NCI-H526 (cell line): Measurements from ENCODE around the gene DHX8.
"Not testable (repeated sequence)": the region's sequence is repeated elsewhere in the genome, so short reads cannot be mapped to it uniquely, and the experiment has no call there.

Experiments used
- DNase-seq, 2 experiments: peaks; one replicate each; lab custom pipeline; 2025; lab: John Stamatoyannopoulos, UW

Gene DHX8

DNA sequence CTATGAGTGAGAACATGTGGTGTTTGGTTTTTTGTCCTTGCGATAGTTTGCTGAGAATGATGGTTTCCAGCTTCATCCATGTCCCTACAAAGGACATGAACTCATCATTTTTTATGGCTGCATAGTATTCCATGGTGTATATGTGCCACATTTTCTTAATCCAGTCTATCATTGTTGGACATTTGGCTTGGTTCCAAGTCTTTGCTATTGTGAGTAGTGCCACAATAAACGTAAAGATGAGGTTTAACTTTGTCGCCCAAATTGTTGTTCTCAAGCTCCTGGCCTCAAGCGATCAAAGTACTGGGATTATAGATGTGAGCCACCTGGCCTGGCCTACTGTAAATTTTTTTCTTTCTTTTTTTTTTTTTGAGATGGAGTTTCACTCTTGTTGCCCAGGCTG, 21.2 kb upstream of the DHX8 start:
- DNase-seq, result not testable (repeated sequence)

DNA sequence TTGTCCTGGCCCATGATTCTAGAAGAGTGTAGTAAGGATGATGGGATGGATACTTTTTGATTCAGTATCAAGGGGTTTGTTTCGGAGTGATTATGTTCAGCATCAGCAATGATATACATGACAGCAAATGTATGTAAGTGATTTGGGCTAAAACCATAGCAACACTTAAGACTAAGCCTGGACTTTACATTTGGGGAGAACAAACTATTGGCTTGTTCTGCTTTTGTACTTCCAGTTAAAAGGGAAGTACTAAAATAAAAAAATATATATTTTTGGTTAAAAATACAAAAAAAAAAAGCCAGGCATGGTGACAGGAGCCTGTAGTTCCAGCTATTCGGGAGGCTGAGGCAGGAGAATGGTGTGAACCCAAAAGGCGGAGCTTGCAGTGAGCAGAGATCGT, 20.5 kb upstream of the DHX8 start:
- DNase-seq, result no peak

DNA sequence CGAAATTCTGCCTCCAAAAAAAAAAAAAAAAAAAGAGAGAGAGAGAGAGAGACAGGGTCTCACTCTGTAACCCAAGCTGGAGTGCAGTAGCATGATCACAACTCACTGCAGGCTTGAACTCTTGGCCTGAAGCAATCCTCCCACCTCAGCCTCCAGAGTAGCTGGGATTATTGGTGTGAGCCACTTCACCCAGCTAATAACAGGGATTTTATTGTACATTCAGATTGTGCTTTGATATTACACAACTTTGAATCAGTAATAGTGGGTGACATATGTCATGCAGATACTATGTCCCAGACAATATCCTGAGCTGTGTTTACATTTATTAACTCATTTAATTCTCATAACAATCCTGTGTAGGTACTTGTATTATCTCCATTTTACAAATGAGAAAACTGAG, 19.7 kb upstream of the DHX8 start:
- DNase-seq, result no peak

DNA sequence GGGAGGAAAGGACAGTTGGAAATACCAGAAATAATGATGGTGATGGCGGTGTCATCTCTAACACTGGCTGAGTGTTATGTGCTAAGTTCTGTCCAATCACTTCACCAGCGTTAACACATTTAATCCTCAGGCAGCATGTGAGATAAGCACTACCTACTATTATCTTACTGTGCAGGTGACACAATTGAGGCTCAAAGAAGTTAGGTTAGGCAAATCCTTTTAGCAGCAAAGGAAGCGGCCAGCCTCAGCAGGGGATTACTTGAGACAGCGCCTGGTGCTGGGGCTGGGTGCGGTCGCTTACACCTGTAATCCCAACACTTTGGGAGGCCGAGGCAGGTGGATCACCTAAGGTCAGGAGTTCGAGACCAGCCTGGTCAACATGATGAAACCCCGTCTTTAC, 18.7 kb upstream of the DHX8 start:
- DNase-seq, result no peak

DNA sequence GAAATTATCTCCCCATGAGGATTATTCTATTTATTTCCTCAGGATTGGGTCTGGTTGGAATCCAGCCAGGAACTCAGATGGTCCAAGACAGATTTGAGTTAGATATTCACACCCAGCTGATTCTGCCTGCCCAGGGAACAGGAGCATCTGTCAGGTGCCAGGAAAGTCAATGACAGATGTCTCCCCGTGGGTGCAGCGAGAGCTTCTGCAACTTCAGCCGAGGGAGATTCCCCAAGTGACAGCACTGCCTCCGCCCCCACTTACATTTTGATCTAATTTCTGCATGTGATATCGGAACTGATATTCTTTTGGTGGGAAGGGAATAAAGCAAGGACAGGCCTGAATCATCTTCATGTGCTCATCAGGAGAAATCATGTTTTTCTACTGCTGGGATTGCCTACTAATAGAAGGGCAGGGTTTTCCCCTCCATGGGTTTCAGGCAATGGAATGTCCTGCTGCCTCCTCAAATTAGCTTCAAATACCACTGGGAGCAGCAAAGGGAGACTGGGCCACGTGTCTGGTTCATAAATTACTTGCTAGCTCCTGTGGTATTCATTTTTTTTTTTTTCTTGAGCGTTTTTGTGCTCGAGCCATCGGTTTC, 15.7 kb upstream of the DHX8 start:
- DNase-seq, result no peak

DNA sequence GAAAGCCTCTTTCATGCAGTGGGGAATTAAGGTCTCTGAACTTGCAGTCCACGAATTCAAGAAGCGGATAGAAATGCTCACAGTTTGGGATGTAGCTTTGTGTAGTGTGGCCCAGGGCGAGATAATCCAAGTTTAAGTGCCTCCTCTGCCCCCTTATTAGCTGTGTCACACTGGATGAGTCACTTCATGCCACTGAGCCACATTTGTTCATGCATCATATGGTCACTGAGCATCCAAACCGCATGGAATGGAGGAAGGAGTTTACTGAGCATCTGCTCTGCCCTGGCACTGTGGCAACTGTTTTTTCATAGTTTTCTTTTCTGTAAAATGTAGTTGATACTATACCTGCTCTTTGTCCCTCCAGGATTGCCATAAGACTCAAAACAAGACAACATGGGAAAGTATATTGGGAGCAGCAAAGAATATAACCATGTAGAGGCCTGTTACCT, 15.1 kb upstream of the DHX8 start:
- no peak for DNase-seq

DNA sequence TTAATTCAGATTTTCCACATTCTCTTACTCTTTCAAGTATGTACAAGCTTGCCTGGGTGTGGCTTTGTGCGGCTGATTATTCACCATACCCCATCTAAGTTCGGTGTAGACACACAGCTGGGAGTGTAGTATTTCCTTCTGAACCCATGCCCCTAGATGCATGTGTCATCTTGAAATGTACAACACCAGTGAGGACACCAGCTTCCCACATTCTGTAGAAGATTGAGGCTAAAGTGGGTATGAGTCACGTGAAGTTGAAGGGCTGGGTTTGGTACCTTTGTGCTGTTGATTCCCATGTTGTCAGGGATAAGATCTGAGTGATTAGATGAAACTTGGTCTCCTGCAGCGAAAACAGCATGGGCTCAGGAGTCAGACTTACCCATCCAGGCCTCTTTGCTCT, 14.6 kb upstream of the DHX8 start:
- no peak for DNase-seq

DNA sequence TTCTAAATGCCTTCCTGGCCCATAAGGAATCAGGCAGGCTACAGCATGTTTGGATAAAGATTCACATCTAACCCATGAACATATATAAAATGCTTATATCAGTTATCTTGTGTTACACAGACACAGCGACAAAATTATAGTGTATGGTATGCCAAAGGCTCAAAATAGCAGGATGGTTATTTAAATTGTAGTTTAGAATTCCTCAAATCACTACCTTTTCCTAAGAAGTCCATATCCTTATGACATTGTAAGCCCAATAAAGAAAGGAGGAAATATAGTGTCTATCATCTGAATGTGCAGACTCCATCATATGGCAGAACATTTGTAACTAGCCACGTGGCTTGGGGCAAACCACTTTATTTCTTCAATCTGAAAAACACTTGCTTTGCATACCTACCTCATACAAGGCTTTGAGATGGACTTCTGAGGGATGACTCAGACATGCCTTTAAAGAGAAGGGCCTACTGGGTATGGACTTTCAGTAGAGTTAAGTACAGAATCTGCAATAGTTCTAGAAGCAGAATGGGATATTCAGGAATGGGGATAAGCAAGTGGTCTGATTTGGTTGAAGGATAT, 12.1 kb upstream of the DHX8 start:
- DNase-seq, result no peak

DNA sequence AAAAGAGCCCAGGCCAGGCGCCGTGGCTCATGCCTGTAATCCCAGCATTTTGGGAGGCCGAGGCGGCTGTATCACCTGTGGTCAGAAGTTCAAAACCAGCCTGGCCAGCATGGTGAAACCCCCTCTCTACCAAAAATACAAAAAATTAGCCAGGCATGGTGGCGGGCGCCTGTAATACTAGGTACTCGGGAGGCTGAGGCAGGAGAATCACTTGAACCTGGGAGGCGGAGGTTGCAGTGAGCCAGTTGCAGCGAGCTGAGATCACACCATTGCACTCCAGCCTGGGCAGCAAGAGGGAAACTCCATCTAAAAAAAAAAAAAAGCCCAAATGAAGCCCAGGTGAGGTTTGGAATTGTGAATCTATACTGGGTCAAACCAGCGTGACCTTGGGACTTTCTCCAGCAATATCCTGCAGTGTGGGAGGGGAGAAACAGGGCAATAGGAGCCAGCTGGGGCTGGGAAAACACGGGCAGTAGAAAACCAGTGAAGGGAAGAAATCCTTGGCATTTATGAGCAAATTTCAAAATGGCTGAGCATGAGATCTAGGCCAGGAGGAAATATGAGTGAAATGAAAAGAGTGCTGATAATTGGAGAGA, 8.2 kb upstream of the DHX8 start:
- no peak for DNase-seq

DNA sequence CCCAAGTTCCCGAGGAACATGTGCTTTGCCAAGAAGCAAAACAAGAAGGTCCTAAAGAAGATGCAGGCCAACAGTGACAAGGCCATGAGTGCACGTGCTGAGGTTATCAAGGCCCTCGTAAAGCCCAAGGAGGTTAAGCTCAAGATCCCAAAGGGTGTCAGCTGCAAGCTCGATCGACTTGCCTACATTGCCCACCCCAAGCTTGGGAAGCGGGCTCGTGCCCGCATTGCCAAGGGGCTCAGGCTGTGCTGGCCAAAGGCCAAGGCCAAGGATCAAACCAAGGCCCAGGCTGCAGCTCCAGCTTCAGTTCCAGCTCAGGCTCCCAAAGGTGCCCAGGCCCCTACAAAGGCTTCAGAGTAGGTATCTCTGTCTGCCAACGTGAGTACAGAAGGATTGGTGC, 7.5 kb upstream of the DHX8 start:
- not testable (repeated sequence) for DNase-seq

DNA sequence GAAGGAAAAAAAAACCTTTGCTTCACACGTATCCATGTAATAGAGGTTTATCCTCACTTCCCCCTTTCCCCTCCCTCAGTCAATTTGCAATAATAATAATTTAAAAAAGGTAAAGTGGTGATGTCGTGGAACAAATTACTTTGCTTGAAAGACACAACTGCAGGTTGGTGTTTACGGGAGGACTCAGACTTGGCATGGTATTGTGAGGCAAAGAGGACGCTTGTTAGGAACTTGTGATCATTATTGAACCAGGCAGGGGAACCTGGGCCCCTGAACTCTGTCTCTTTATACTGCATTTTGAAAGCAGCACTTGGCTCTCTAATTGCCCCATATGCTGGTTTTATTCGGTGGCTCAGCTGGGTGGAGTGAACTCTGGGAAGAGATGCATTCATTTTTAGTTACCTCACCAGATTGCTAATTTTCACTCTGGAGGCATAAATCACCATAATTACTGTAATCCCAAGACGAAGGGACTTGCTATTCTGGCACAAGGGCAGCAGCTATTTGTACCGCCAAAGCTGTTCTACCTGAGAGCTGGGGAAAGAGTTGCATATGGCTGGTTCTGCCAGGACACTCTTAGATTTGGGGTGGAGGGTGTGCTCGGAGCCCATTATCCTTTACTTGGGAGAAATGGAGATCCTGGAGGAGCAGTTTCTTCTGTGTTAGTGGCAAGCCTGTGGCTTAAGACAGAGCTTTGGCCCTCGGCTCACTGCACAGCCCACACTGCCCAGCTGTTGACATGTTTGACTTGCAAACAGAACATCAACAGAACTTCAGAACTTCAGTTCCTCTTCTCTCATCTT, 5.7 kb upstream of the DHX8 start:
- DNase-seq, result no peak

DNA sequence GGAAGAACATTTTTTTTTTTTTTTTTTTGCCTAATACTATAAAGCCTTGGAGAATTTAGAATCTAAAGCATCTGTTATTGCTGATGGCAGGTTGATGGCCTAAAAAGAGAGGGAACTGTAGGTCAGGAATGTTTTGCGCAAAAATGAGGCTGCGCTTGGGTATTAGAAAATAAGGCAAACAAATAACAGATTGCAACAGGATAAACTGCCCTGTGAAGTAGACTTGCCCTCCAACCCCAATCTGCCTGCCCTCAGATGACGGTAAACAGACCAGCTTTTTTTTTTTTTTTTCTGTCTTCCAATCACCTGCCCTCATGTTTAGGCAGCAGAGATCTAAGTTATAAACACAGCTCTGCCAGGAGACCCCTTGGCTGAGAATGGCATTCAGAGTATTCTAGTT, 3.8 kb upstream of the DHX8 start:
- DNase-seq, result no peak

DNA sequence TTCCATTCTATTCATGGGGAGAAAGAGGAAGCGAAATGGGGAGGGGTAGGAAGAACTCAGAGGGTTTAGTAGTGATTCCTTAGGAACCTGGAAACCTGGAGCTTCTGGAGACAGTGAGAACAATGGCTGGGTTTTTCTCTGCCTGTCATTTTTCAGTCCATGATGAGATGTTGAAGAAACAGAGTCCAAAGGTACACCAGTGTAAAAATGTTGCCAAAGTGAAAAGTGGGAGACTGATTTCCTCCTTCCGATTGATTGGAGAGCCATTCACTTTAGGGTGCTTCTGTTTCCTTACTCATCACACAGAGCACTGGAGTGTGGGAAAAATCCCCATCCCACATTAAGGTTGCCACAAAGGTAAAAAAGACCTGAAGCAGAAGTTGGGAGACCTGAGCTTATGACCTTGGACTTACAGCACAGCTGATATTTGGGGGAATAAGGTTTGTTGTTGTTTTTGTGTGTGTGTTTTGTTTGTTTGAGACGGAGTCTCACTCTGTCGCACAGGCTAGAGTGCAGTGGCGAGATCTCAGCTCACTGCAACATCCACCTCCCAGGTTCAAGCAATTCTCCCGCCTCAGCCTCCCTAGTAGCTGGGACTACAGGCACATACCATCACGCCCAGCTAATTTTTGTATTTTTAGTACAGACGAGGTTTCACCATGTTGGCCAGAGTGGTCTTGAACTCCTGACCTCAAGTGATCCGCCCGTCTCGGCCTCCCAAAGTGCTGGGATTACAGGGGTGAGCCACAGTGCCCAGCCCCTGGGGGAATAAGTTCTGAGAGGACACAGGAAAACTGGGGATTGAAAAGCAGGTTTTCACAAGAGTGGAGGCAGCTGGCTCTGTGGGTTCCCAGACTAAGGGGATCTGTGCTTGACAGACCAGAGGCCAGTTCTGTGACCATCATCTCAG, 1.4 kb upstream of the DHX8 start:
- no peak for DNase-seq

DNA sequence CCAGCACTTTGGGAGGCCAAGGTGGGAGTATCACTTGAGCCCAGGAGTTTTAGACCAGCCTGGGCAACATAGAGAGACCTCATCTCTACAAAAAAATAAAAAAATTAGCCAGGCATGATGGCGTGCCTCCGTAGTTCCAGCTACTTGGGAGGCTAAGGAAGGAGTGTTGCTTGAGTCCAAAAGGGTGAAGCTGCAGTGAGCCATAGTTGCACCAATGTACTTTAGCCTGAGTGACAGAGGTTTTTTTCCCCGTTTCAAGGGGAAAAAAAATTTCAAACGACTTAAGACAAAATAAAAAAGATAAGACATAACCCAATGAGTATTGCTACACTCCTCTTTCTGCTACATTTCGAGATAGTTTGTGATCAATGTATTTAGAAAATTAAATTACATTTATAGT, 6.8 kb downstream of the DHX8 start:
- no peak for DNase-seq

DNA sequence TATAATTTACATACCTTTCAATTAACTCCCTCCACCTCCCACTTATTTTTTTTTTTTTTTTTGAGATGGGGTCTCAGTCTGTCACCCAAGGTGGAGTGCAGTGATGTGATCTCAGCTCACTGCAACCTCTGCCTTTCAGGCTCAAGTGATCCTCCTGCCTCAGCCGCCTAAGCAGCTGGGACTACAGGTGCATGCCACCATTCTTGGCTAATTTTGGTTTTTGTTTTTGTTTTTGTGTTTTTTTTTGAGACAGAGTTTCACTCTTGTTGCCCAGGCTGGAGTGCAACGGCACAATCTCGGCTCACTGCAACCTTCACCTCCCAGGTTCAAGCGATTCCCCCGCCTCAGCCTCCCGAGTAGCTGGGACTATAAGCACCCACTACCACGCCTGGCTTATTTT, 25.7 kb downstream of the DHX8 start:
- not testable (repeated sequence) for DNase-seq

DNA sequence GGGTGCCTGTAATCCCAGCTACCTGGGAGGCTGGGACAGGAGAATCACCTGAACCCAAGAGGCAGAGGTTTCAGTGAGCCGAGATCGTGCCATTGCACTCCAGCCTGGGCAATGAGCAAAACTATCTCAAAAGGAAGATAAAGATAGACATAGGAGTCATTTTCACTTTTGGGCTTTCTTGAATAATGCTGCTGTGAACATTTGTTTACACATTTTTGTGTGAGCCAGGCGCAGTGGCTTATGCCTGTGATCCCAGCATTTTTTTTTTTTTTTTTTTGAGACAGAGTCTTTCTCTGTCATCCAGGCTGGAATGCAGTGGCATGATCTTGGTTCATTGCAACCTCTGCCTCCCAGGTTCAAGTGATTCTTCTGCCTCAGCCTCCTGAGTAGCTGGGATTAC, 27.4 kb downstream of the DHX8 start:
- not testable (repeated sequence) for DNase-seq

DNA sequence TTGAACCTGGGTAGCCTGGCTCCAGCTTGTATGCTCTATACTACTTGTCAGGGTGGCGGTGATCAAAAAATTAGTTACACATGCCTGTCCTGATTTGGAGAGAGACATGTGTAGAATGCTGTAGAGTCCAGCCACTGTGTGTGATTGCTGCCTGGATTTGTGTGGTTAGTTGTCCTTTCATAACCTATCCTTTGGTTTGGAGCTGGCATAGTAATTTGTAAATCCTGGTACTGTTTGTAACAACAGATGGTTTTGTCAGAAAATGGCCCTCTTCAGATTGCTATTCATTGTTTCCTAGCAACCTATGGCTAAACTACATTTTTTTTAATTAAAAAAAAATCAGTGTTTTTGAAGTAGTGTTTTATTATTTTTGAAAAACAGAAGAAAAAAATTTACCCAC, 31.9 kb downstream of the DHX8 start:
- DNase-seq, result no peak

DNA sequence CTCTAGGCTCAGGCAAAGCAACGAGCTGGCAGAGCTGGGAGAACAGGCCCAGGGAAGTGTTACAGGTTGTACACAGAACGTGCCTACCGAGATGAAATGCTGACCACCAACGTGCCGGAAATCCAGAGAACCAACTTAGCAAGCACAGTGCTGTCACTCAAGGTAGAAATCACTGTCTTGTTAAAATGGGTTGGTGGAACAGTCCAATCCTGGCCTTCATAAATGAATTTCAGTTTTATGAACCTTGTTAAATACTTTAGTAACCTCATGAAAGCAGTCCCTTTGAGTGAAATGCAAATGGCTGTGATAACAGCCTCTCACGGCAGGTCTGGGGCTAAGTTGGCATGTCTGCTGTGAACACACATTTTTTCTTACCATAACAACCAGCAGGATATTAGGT, 33.4 kb downstream of the DHX8 start:
- no peak for DNase-seq

DNA sequence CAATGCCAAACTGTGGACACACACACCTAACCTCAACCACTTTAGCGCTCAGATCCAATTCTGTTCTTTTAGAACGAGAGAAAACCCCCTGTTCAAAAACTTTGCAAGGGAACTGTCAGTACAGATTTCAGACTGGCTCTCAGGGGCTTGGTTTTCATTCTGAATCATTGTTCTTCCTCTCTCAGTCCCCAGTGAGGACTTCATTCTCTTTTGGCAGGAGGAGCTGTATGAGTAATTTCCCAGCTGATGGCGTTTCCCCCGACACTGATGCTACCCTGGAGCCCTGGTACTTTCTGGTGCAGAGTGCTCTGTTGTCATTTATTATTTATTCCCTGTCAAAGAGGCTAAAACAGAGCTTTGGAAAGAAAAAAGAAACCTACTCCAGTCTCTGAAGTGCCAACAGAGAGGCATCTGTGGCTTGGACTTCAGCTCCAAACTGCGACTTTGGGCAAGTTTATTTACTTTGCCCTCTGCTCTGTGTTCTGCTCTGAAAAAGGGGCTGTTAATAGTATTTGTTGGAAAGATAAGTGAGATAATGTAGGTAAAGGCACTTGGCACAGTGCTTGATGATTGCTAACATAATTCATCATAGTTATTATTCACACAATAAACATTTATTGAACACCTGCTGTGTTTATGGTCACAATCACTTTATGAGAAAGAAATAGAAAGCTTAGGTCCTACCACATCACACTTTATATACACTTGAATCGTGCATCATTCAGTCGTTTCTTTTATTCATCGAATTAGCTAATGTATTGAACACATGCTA, 34.0 kb downstream of the DHX8 start:
- DNase-seq, result no peak

DNA sequence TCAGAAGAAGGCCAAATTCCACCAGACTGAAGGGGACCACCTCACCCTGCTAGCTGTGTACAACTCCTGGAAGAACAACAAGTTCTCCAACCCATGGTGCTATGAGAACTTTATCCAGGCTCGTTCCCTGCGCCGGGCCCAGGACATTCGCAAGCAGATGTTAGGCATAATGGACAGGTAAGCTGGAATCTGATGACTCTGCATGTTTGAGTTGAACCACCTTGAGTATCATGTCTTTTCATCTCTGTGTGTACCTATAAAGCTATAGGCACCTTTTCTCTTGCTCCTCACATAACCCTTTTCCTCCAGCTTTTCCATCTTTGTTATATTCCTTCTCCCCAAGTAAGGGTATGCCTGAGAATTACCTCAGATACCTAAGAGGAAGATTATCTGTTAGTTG, 37.6 kb downstream of the DHX8 start:
- DNase-seq, result no peak

DNA sequence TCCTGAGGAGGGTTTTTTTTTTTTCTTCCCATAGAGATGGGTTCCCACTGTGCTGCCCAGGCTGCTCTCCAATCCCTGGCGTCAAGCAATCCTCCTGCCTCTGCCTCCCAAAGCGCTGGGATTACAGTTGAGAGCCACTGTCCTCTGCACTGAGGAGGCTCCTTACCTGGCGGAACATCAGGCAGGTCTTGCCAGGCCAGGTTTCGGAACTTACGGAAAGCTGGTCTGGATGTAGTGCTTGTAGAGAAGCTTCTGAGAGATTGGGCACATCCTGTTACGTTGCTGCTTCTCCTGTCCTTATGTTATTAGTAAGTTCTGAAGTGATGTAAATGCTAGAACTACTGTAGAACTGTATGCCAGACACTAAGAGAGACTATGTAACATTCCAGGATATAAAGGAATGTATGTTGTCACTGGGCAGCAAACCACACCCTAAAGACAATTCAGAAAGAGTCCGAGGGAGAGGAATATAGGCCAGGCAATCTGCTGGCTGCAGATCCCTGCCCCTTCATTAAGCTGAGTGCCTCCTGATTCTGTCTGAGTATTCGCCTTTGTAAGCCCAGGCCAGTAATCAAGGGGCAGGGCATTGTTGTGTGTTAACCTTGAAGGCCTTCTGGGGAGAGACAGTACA, 41.3 kb downstream of the DHX8 start:
- no peak for DNase-seq
